GM23338 (cell line): ENCODE data around the gene ORC2. TPM values are rescaled to one million over a fixed set of nuclear protein-coding genes. Genes with fewer than 3 reads are reported as not detected.

ENCODE experiments used
- ATAC-seq: fragments of 200-7000 bp; cut with Tn5 transposase; 3 replicates; pipeline ENCODE4 v1.9.1; 2020
- DNase-seq: peaks from one replicate; pipeline ENCODE4 v3.0.0-alpha.2; 2015; ENCODE audit warnings: low spot score
- H2AFZ ChIP-seq: fragments of 200-600 bp; sonication (generic); 2 replicates; pipeline ENCODE4 v1.8.0; 2016; ENCODE audit warnings: antibody characterized with exemption, mild to moderate bottlenecking, moderate library complexity
- H3F3A ChIP-seq: fragments of 200-600 bp; sonication (generic); replicated peaks from 2 replicates; pipeline ENCODE4 v1.8.0; 2017; ENCODE audit warnings: antibody characterized with exemption, mixed run types, low read depth
- H3K27ac ChIP-seq: fragments of 200-600 bp; sonication (generic); 2 replicates; pipeline ENCODE4 v1.6.1; 2016; ENCODE audit warnings: low read depth
- H3K27me3 ChIP-seq: fragments of 200-600 bp; sonication (generic); 2 replicates; pipeline ENCODE4 v1.8.0; 2016; ENCODE audit warnings: mild to moderate bottlenecking, mixed run types, moderate library complexity; ENCODE audit not compliant: insufficient read depth
- H3K36me3 ChIP-seq: fragments of 200-600 bp; sonication (generic); 2 replicates; pipeline ENCODE4 v1.8.0; 2016; ENCODE audit warnings: mild to moderate bottlenecking; ENCODE audit not compliant: insufficient read depth
- H3K4me1 ChIP-seq: fragments of 200-600 bp; sonication (generic); 2 replicates; pipeline ENCODE4 v1.8.0; 2016; ENCODE audit warnings: mild to moderate bottlenecking, moderate library complexity; ENCODE audit not compliant: insufficient read depth
- H3K4me2 ChIP-seq: fragments of 200-600 bp; sonication (generic); 2 replicates; pipeline ENCODE4 v1.7.1; 2017; ENCODE audit warnings: mixed run types
- H3K4me3 ChIP-seq: fragments of 200-600 bp; sonication (generic); 2 replicates; pipeline ENCODE4 v1.6.1; 2016; ENCODE audit warnings: mixed run types
- H3K79me2 ChIP-seq: fragments of 200-600 bp; sonication (generic); replicated peaks from 2 replicates; pipeline ENCODE4 v1.8.0; 2017; ENCODE audit warnings: mild to moderate bottlenecking; ENCODE audit not compliant: insufficient read depth
- H3K9me2 ChIP-seq: fragments of 200-600 bp; sonication (generic); 2 replicates; pipeline ENCODE4 v1.8.0; 2017; ENCODE audit not compliant: insufficient read depth
- H4K20me1 ChIP-seq: fragments of 200-600 bp; sonication (generic); replicated peaks from 2 replicates; pipeline ENCODE4 v1.8.0; 2017; ENCODE audit warnings: mild to moderate bottlenecking; ENCODE audit not compliant: insufficient read depth
- H3K27ac Mint-ChIP-seq: 2 replicates; pipeline ENCODE4 v1.8.0; 2020; ENCODE audit warnings: inconsistent platforms, mild to moderate bottlenecking, moderate library complexity, mixed read lengths
- H3K27me3 Mint-ChIP-seq: 3 replicates; pipeline ENCODE4 v1.8.0; 2022; ENCODE audit warnings: low read depth, mild to moderate bottlenecking, moderate library complexity, mixed read lengths, inconsistent platforms; ENCODE audit not compliant: insufficient read depth, poor library complexity
- H3K36me3 Mint-ChIP-seq: 3 replicates; pipeline ENCODE4 v1.8.0; 2021; ENCODE audit warnings: low read depth, mild to moderate bottlenecking, inconsistent platforms, moderate library complexity, mixed read lengths
- H3K4me1 Mint-ChIP-seq: 3 replicates; pipeline ENCODE4 v1.8.0; 2020; ENCODE audit warnings: mild to moderate bottlenecking, inconsistent platforms, mixed read lengths
- H3K4me3 Mint-ChIP-seq: 3 replicates; pipeline ENCODE4 v1.8.0; 2021; ENCODE audit warnings: moderate library complexity, mild to moderate bottlenecking, inconsistent platforms, mixed read lengths
- H3K9me3 Mint-ChIP-seq: 3 replicates; pipeline ENCODE4 v1.8.0; 2020; ENCODE audit warnings: moderate library complexity, mild to moderate bottlenecking, inconsistent platforms, mixed read lengths
- CREB1 ChIP-seq: fragments of 250-450 bp; sonication (Bioruptor Pico); IDR thresholded peaks from 2 replicates; pipeline ENCODE4 v1.5.0; 2020; ENCODE audit warnings: low read depth, mild to moderate bottlenecking, moderate library complexity
- EZH2 ChIP-seq: fragments of 200-600 bp; sonication (generic); IDR thresholded peaks from one replicate; pipeline ENCODE4 v1.8.0; 2017; ENCODE audit warnings: antibody characterized with exemption, mild to moderate bottlenecking, low read depth; ENCODE audit not compliant: unreplicated experiment
- JUNB ChIP-seq: IDR thresholded peaks from one replicate; pipeline ENCODE4 v1.6.1; 2016; ENCODE audit warnings: antibody characterized with exemption; ENCODE audit not compliant: unreplicated experiment
- POLR2AphosphoS5 ChIP-seq: IDR thresholded peaks from 2 replicates; pipeline ENCODE4 v1.6.1; 2016; ENCODE audit warnings: antibody characterized with exemption, low read depth
- REST ChIP-seq: IDR thresholded peaks from one replicate; pipeline ENCODE4 v1.6.1; 2018; ENCODE audit warnings: antibody characterized with exemption; ENCODE audit not compliant: unreplicated experiment
- STAT1 ChIP-seq: IDR thresholded peaks from one replicate; pipeline ENCODE4 v1.6.1; 2016; ENCODE audit warnings: antibody characterized with exemption; ENCODE audit not compliant: unreplicated experiment
- ZNF114 ChIP-seq: fragments of 250-450 bp; sonication (Bioruptor Pico); IDR thresholded peaks from 2 replicates; pipeline ENCODE4 v1.5.0; 2020; ENCODE audit warnings: mild to moderate bottlenecking, moderate library complexity
- ZNF331 ChIP-seq: fragments of 250-450 bp; sonication (Bioruptor Pico); IDR thresholded peaks from 2 replicates; pipeline ENCODE4 v1.5.0; 2020; ENCODE audit warnings: low read depth, mild to moderate bottlenecking, moderate library complexity
- polyA plus RNA-seq: library from polyadenylated mRNA; unstranded; fragments of >200 nt; fragmentation: Nextera tagmentation; extraction: Ambion mirVana; gene quantifications from 2 replicates; pipeline ENCODE4 v1.2.1, GENCODE V29; 2016
- total RNA-seq: library from RNA; depleted of rRNA; stranded (reverse); fragments of >200 nt; shearing (Covaris generic); gene quantifications from 2 replicates; pipeline ENCODE4 v1.2.3, GENCODE V29; 2014

ORC2 gene
- total and polyA plus RNA-seq, 2 experiments from 2014 or later, result 26.1 to 42.0 TPM

GRCh38 chr2:200913654-200914053, 49.8 kb downstream of the ORC2 start:
- peaks cover 58% of the 10 kb centered on the region for H3K36me3 Mint-ChIP-seq

GRCh38 chr2:200909958-200910357, 53.5 kb downstream of the ORC2 start:
- Histone ChIP-seq H3K36me3 (peaks cover 51% of the 10 kb centered on the region), H2AFZ (no peak overlapping the region), H4K20me1 (peaks cover 14% of the 10 kb centered on the region), H3K79me2 (no peaks in the 10 kb centered on the region), H3F3A (peaks cover 5% of the 10 kb centered on the region), H3K4me2 (no peak overlapping the region), H3K27ac (no peak overlapping the region), H3K9me2 (no peaks in the 10 kb centered on the region), H3K27me3 (no peaks in the 10 kb centered on the region), H3K4me1 (no peaks in the 10 kb centered on the region), H3K4me3 (no peak overlapping the region)
- Mint-ChIP-seq H3K36me3 (peaks cover 47% of the 10 kb centered on the region), H3K4me3 (no peak overlapping the region), H3K4me1 (no peaks in the 10 kb centered on the region), H3K9me3 (no peaks in the 10 kb centered on the region), H3K27ac (no peak overlapping the region), H3K27me3 (peaks cover 1% of the 10 kb centered on the region)
- DNase-seq (no peak), ATAC-seq (no peak)
- TF ChIP-seq JUNB (no peak), POLR2AphosphoS5 (no peak), ZNF331 (CRISPR knock-in tag) (no peak), ZNF114 (no peak), REST (no peak), CREB1 (CRISPR knock-in tag) (no peak), EZH2 (no peak)

More at GRCh38 chr2:200913654-200914053, 49.8 kb downstream of the ORC2 start:
- Mint-ChIP-seq H3K4me1 (no peaks in the 10 kb centered on the region), H3K27ac (no peak overlapping the region), H3K9me3 (no peaks in the 10 kb centered on the region), H3K27me3 (peaks cover 1% of the 10 kb centered on the region), H3K4me3 (no peak overlapping the region)
- no peak overlapping the region for H2AFZ ChIP-seq
- no peak overlapping the region for H3K4me2 ChIP-seq
- H3K27ac ChIP-seq, result no peak overlapping the region
- H3K36me3 ChIP-seq, result peaks cover 73% of the 10 kb centered on the region
- no peaks in the 10 kb centered on the region for H3K9me2 ChIP-seq
- no peaks in the 10 kb centered on the region for H3K79me2 ChIP-seq
- TF ChIP-seq STAT1 (no peak), REST (no peak)
- DNase-seq (no peak), ATAC-seq (no peak)
- H4K20me1 ChIP-seq, result peaks cover 14% of the 10 kb centered on the region
- H3K4me1 ChIP-seq, result no peaks in the 10 kb centered on the region
- no peaks in the 10 kb centered on the region for H3F3A ChIP-seq
- no peak overlapping the region for H3K4me3 ChIP-seq
- no peaks in the 10 kb centered on the region for H3K27me3 ChIP-seq
